ENCODE measurements around the gene TMC6.

The TMC6 gene

GRCh38 chr17:78128551-78129350 is at the start of gene TMC6:
Gene TMC6 (minus strand): TSS chr17:78128755. CDS start chr17:78126832, 1,923 bp downstream.
- peak; percentile 97 for DNase-seq

GRCh38 chr17:78176548-78177025 is 48.0 kb upstream of the TMC6 start:
- peak; percentile 83 for DNase-seq

- no peak for DNase-seq
Measured at GRCh38 chr17:78175643-78175981, 47.1 kb upstream of the TMC6 start.

- no peak for DNase-seq
Measured at GRCh38 chr17:78174870-78175642, 46.5 kb upstream of the TMC6 start.

- no peak for DNase-seq
Measured at GRCh38 chr17:78174346-78174869, 45.9 kb upstream of the TMC6 start.

- DNase-seq: no peak
Measured at GRCh38 chr17:78173097-78173715, 44.7 kb upstream of the TMC6 start.

- peak; percentile 74 for DNase-seq
Measured at GRCh38 chr17:78172249-78173051, 43.9 kb upstream of the TMC6 start.

GRCh38 chr17:78171591-78172248 is 43.2 kb upstream of the TMC6 start:
- DNase-seq: peak; percentile 42

- DNase-seq: no peak
Measured at GRCh38 chr17:78170692-78171590, 42.4 kb upstream of the TMC6 start.

GRCh38 chr17:78168903-78169793 is 40.6 kb upstream of the TMC6 start:
- DNase-seq: no peak

- DNase-seq: peak; percentile 91
Measured at GRCh38 chr17:78168242-78168902, 39.8 kb upstream of the TMC6 start, which contains the start of gene SYNGR2. Gene SYNGR2 (plus strand): TSS chr17:78168581. CDS start chr17:78168617, 36 bp downstream.

- no peak for DNase-seq
Measured at GRCh38 chr17:78166416-78166815, 37.9 kb upstream of the TMC6 start.

- DNase-seq: no peak
Measured at GRCh38 chr17:78164748-78165607, 36.4 kb upstream of the TMC6 start.

- no peak for DNase-seq
Measured at GRCh38 chr17:78163881-78164747, 35.6 kb upstream of the TMC6 start.

- peak; percentile 86 for DNase-seq
Measured at GRCh38 chr17:78159575-78160158, 31.1 kb upstream of the TMC6 start.

Data from hematopoietic multipotent progenitor cell treated with erythropoietin and hydrocortisone succinate and interleukin-3 and kit ligand, for 6 days (in vitro differentiated cells).